SK-N-SH (cell line): Measurements from ENCODE around the gene RAPGEF2. TPM values are rescaled to one million over a fixed set of nuclear protein-coding genes. Genes with fewer than 3 reads are reported as not detected.

Source experiments
- CTCF ChIA-PET: fragments of 300-600, 350-600 bp; formaldehyde crosslinking; extraction: SDS; loops from one replicate; lab custom pipeline; 2021; lab: Yijun Ruan, JAX
- POLR2A ChIA-PET: fragments of 350-600 bp; sonication (Branson Sonifier 250); formaldehyde crosslinking; extraction: SDS; loops from one replicate; lab custom pipeline; 2020; ENCODE audit warnings: antibody characterized with exemption, inconsistent platforms; lab: Yijun Ruan, JAX
- DNase-seq: peaks from one replicate; pipeline ENCODE4 v3.0.0; 2012
- H2AFZ ChIP-seq: fragments of 200-600 bp; sonication (generic); 2 replicates; pipeline ENCODE4 v1.8.1; 2016; ENCODE audit warnings: antibody characterized with exemption, mild to moderate bottlenecking, low read depth
- H3F3A ChIP-seq: fragments of 200-600 bp; sonication (generic); replicated peaks from 2 replicates; pipeline ENCODE3; 2016; ENCODE audit warnings: antibody characterized with exemption, mild to moderate bottlenecking; ENCODE audit not compliant: insufficient read depth
- H3K27ac ChIP-seq, 2 experiments: fragments of 200-500 bp in 1 of 2; fragments of 200-600 bp in 1 of 2; sonication (Bioruptor generic) in 1 of 2; sonication (generic), shearing (Covaris generic) in 1 of 2; 2 replicates each; pipeline versions ENCODE4 v1.5.1 to v1.6.1; 2014 to 2016; ENCODE audit warnings: low read depth in 2 of 2, inconsistent platforms in 1 of 2, low read length in 1 of 2, mild to moderate bottlenecking in 1 of 2, mixed read lengths in 1 of 2
- H3K27me3 ChIP-seq: fragments of 200-600 bp; sonication (generic), shearing (Covaris generic); 2 replicates; pipeline ENCODE4 v1.6.1; 2016; ENCODE audit warnings: mixed run types; ENCODE audit not compliant: insufficient read depth
- H3K36me3 ChIP-seq, 2 experiments: fragments of 200-500 bp in 1 of 2; fragments of 200-600 bp in 1 of 2; sonication (Bioruptor generic) in 1 of 2; sonication (generic) in 1 of 2; replicated peaks in 1 of 2; 2 replicates each; pipeline versions ENCODE3 to v1.5.1; 2014 to 2016; ENCODE audit warnings: low read length in 1 of 2, mild to moderate bottlenecking in 1 of 2; ENCODE audit not compliant: insufficient read depth in 2 of 2, control insufficient read depth in 1 of 2
- H3K4me1 ChIP-seq, 2 experiments: fragments of 200-500 bp in 1 of 2; fragments of 200-600 bp in 1 of 2; sonication (Bioruptor generic) in 1 of 2; sonication (generic), shearing (Covaris generic) in 1 of 2; 2 replicates each; pipeline versions ENCODE4 v1.5.1 to v1.6.1; 2014 to 2016; ENCODE audit warnings: low read depth in 1 of 2, low read length in 1 of 2, mixed run types in 1 of 2; ENCODE audit not compliant: insufficient read depth in 2 of 2, control insufficient read depth in 1 of 2
- H3K4me2 ChIP-seq: fragments of 200-600 bp; sonication (generic), shearing (Covaris generic); 2 replicates; pipeline ENCODE4 v1.6.1; 2017; ENCODE audit warnings: mixed run types
- H3K4me3 ChIP-seq, 2 experiments: fragments of 200-500 bp in 1 of 2; fragments of 200-600 bp in 1 of 2; sonication (Bioruptor generic) in 1 of 2; sonication (generic), shearing (Covaris generic) in 1 of 2; 2 replicates each; pipeline versions ENCODE4 v1.5.1 to v1.8.1; 2014 to 2016; ENCODE audit warnings: low read depth in 2 of 2, inconsistent platforms in 1 of 2, low read length in 1 of 2, mild to moderate bottlenecking in 1 of 2, mixed read lengths in 1 of 2, moderate library complexity in 1 of 2
- H3K79me2 ChIP-seq: fragments of 200-600 bp; sonication (generic); 2 replicates; pipeline ENCODE4 v1.8.1; 2017; ENCODE audit warnings: mild to moderate bottlenecking; ENCODE audit not compliant: insufficient read depth
- H3K9ac ChIP-seq: fragments of 200-600 bp; sonication (generic); 2 replicates; pipeline ENCODE4 v1.6.1; 2017; ENCODE audit warnings: mixed run types
- H3K9me2 ChIP-seq: fragments of 200-600 bp; sonication (generic); 2 replicates; pipeline ENCODE4 v1.6.1; 2017; ENCODE audit warnings: mixed run types
- H3K9me3 ChIP-seq: fragments of 200-600 bp; sonication (generic); 2 replicates; pipeline ENCODE4 v1.6.1; 2017; ENCODE audit warnings: mixed run types, mild to moderate bottlenecking, moderate library complexity
- H4K20me1 ChIP-seq: fragments of 200-600 bp; sonication (generic); 2 replicates; pipeline ENCODE4 v1.6.1; 2017; ENCODE audit warnings: mild to moderate bottlenecking, mixed run types; ENCODE audit not compliant: insufficient read depth
- CTCF ChIP-seq: fragments of 200-600 bp; sonication (generic); IDR thresholded peaks from 2 replicates; pipeline ENCODE4 v1.6.1; 2017; ENCODE audit warnings: antibody characterized with exemption, mild to moderate bottlenecking, moderate library complexity
- EP300 ChIP-seq, 2 experiments: IDR thresholded peaks; 2 replicates each; pipeline versions ENCODE4 v1.4.0 to v1.6.1; 2012; ENCODE audit warnings: borderline replicate concordance in 1 of 2, low read depth in 1 of 2, low read length in 1 of 2
- FOSL2 ChIP-seq: IDR thresholded peaks from 2 replicates; pipeline ENCODE4 v1.4.0; 2012; ENCODE audit warnings: low read depth, mild to moderate bottlenecking, moderate library complexity, borderline replicate concordance
- FOXM1 ChIP-seq: IDR thresholded peaks from 2 replicates; pipeline ENCODE4 v1.4.0; 2012; ENCODE audit warnings: low read depth, mild to moderate bottlenecking
- JUND ChIP-seq: IDR thresholded peaks from 2 replicates; pipeline ENCODE4 v1.4.0; 2012
- MAX ChIP-seq: IDR thresholded peaks from 2 replicates; pipeline ENCODE4 v1.4.0; 2012; ENCODE audit warnings: low read depth
- MXI1 ChIP-seq: IDR thresholded peaks from 2 replicates; pipeline ENCODE4 v1.6.1; 2012; ENCODE audit warnings: mild to moderate bottlenecking, low read depth, low read length, improper control_type of control experiment
- NRF1 ChIP-seq: IDR thresholded peaks from 2 replicates; pipeline ENCODE4 v1.6.1; 2012; ENCODE audit warnings: low read depth, mild to moderate bottlenecking, low read length
- RCOR1 ChIP-seq: fragments of 150-350 bp; IDR thresholded peaks from 2 replicates; pipeline ENCODE4 v1.6.1; 2017; ENCODE audit warnings: antibody characterized with exemption, low read length
- REST ChIP-seq: IDR thresholded peaks from 2 replicates; pipeline ENCODE4 v1.6.1; 2012; ENCODE audit warnings: mild to moderate bottlenecking, low read depth, low read length, moderate library complexity
- TAF1 ChIP-seq: IDR thresholded peaks from 2 replicates; pipeline ENCODE4 v1.6.1; 2012; ENCODE audit warnings: low read depth, mild to moderate bottlenecking, low read length, moderate library complexity, borderline replicate concordance
- TCF12 ChIP-seq: IDR thresholded peaks from 2 replicates; pipeline ENCODE4 v1.4.0; 2012
- ZBTB33 ChIP-seq: IDR thresholded peaks from 2 replicates; pipeline ENCODE4 v1.4.0; 2012; ENCODE audit warnings: low read depth, borderline replicate concordance
- WGBS: methylation state at CpG from one replicate; pipeline ENCODE4 v1.1.6; 2017; ENCODE audit warnings: low lambda C conversion rate; 5-methylcytosine and 5-hydroxymethylcytosine counted together
- polyA plus RNA-seq, 3 experiments: library from polyadenylated mRNA; depleted of rRNA; stranded (reverse); fragments of >200 nt; gene quantifications; 2 replicates each; pipeline ENCODE4 v1.2.3, GENCODE V29; 2012

The RAPGEF2 gene
- polyA plus RNA-seq, 1 of the 3 experiments (the other 2 are of a cell fraction): 19.2 TPM

GRCh38 chr4:159267869-159268285, 165.0 kb downstream of the RAPGEF2 start:
- H2AFZ ChIP-seq: peak overlapping the region; percentile 48; the same call in 1 of the 2 replicates
- DNase-seq: no peak
- TF ChIP-seq TAF1: 0 out of 2 replicates have a peak, but pooled peaks have one; percentile 2
- TF ChIP-seq REST: no peak
- H3K9ac ChIP-seq: peak overlapping the region; percentile 77
- H3K27me3 ChIP-seq: no peaks in the 10 kb centered on the region
- no peaks in the 10 kb centered on the region for H3K9me3 ChIP-seq
- H3K36me3 ChIP-seq: no peaks in the 10 kb centered on the region
- peaks cover 31% of the 10 kb centered on the region for H3K79me2 ChIP-seq
- 9% methylated on average over 5 of the region's 5 CpGs for WGBS
- H3K27ac ChIP-seq: peak overlapping the region; percentile 88 to 97
- peaks cover 18% of the 10 kb centered on the region for H3F3A ChIP-seq
- ChIA-PET POLR2A (no interaction called here), CTCF (interaction anchor here (0.5 to 1.7 kb wide), 9 partner anchors 27 to 538 kb away, joined by 3 to 5 read pairs (median 3); no protein-coding TSS in a partner anchor)
- peaks cover 18 to 26% of the 10 kb centered on the region in 2 experiments for H3K4me1 ChIP-seq
- no peaks in the 10 kb centered on the region for H3K9me2 ChIP-seq
- H4K20me1 ChIP-seq: no peaks in the 10 kb centered on the region
- H3K4me2 ChIP-seq: peak overlapping the region; percentile 83
- H3K4me3 ChIP-seq: peak overlapping the region; percentile 45 to 59

- peak overlapping the region; percentile 88 to 97 for H3K27ac ChIP-seq
- ChIA-PET POLR2A (no interaction called here), CTCF (interaction anchor here (1.1 to 1.7 kb wide), 5 partner anchors 27 to 539 kb away, joined by 3 to 5 read pairs (median 4); no protein-coding TSS in a partner anchor)
- peaks cover 26 to 30% of the 10 kb centered on the region in 2 experiments for H3K4me1 ChIP-seq
- peak overlapping the region; percentile 83 for H3K4me2 ChIP-seq
- H2AFZ ChIP-seq: peak overlapping the region; percentile 48; the same call in 1 of the 2 replicates
- H3F3A ChIP-seq: peaks cover 24% of the 10 kb centered on the region
- H3K9me2 ChIP-seq: no peaks in the 10 kb centered on the region
- TF ChIP-seq JUND: no peak
- TF ChIP-seq FOSL2: 0 out of 2 replicates have a peak, but pooled peaks have one; percentile 2
- H4K20me1 ChIP-seq: no peaks in the 10 kb centered on the region
- H3K9ac ChIP-seq: peak overlapping the region; percentile 77; the same call in 1 of the 2 replicates
- no peak for DNase-seq
- no peaks in the 10 kb centered on the region for H3K9me3 ChIP-seq
- H3K79me2 ChIP-seq: peaks cover 31% of the 10 kb centered on the region
- peak overlapping the region; percentile 45 to 59 for H3K4me3 ChIP-seq
- no peaks in the 10 kb centered on the region for H3K36me3 ChIP-seq
- H3K27me3 ChIP-seq: no peaks in the 10 kb centered on the region
- 16% methylated on average over 4 of the region's 4 CpGs for WGBS
Observed at GRCh38 chr4:159268607-159269006, 165.7 kb downstream of the RAPGEF2 start.

- Histone ChIP-seq H3K9me2 (no peaks in the 10 kb centered on the region), H3K36me3 (no peaks in the 10 kb centered on the region), H3K9me3 (no peaks in the 10 kb centered on the region), H3K4me1 (peaks cover 30 to 31% of the 10 kb centered on the region in 2 experiments), H3K27ac (peak overlapping the region; percentile 88 to 97; a peak in 3 of 4 replicates), H3F3A (peaks cover 24% of the 10 kb centered on the region), H4K20me1 (no peaks in the 10 kb centered on the region), H3K27me3 (no peaks in the 10 kb centered on the region), H3K79me2 (peaks cover 31% of the 10 kb centered on the region), H2AFZ (no peak overlapping the region), H3K4me3 (peak overlapping the region; percentile 45 to 59), H3K9ac (peak overlapping the region; percentile 77; the same call in 1 of the 2 replicates), H3K4me2 (peak overlapping the region; percentile 83)
- POLR2A ChIA-PET: no interaction called here
- CTCF ChIA-PET: interaction anchor here (1.1 kb wide), 1 partner anchor 66 kb away, joined by 4 read pairs; no protein-coding TSS in a partner anchor
- WGBS: 21% methylated on average over 10 of the region's 10 CpGs
- peak; percentile 21 for DNase-seq
- TF ChIP-seq ZBTB33: no peak
- TF ChIP-seq MAX: 0 out of 2 replicates have a peak, but pooled peaks have one; percentile 35
- TF ChIP-seq CTCF: no peak
- no peak for TF ChIP-seq EP300 (IDR thresholded peaks at IDR 0.05; ENCODE audit: borderline replicate concordance in 1 of 2, low read depth in 1 of 2, low read length in 1 of 2)
- no peak for TF ChIP-seq NRF1
- TF ChIP-seq FOXM1: no peak
- no peak for TF ChIP-seq RCOR1
- no peak for TF ChIP-seq TCF12
- peak; percentile 45; the same call in 1 of the 2 replicates for TF ChIP-seq MXI1
Observed at GRCh38 chr4:159269116-159269515, 166.2 kb downstream of the RAPGEF2 start.
